ENCODE results near the gene ARHGEF4.

The ARHGEF4 gene

DNA sequence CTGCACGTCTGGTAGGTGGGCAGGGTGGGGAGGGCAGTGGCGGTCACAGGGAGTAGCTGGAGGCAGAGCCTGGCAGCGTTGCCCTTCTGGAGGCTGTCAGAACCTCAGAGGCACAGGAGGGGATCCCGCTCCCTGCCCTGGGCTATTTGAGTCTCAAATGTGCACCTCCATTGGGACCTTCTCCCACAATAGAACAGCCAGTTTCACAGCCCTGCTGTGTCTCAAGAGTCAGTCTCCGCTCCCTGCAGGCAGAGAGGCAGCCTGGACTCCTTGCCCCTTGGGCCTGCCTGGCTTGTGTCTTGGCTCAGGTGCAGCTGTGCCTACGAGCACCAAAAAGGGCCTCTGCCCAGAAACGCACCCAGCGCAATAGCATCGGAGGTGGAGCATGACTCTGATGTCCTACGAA is 199.1 kb downstream of the ARHGEF4 start:
- Histone ChIP-seq H4K20me1 (ENCODE audit: insufficient read depth) (no peaks in the 10 kb centered on the region), H3K9ac (no peak overlapping the region), H3K4me3 (IDR thresholded peaks at IDR 0.05; ENCODE audit: insufficient read depth, low read depth, low read length) (no peak overlapping the region), H3K4me2 (no peak overlapping the region), H3K4me1 (ENCODE audit: low read depth, poor library complexity, severe bottlenecking) (no peaks in the 10 kb centered on the region), H3K27me3 (ENCODE audit: insufficient read depth, low read depth) (no peaks in the 10 kb centered on the region), H2AFZ (ENCODE audit: low read depth) (no peak overlapping the region), H3K27ac (no peak overlapping the region), H3K79me2 (ENCODE audit: insufficient read depth, low read depth) (no peaks in the 10 kb centered on the region), H3K36me3 (ENCODE audit: insufficient read depth) (no peaks in the 10 kb centered on the region)
- no peak for TF ChIP-seq CTCF (conservative IDR thresholded peaks at IDR 0.05; ENCODE audit: low read depth, low read length)

GRCh38 chr2:131036269-131036668 is 199.6 kb downstream of the ARHGEF4 start:
- Histone ChIP-seq H3K79me2 (ENCODE audit: insufficient read depth, low read depth) (no peaks in the 10 kb centered on the region), H3K4me2 (no peak overlapping the region), H3K36me3 (ENCODE audit: insufficient read depth) (no peaks in the 10 kb centered on the region), H3K27me3 (ENCODE audit: insufficient read depth, low read depth) (no peaks in the 10 kb centered on the region), H2AFZ (ENCODE audit: low read depth) (no peak overlapping the region), H3K4me1 (ENCODE audit: low read depth, poor library complexity, severe bottlenecking) (no peaks in the 10 kb centered on the region), H4K20me1 (ENCODE audit: insufficient read depth) (no peaks in the 10 kb centered on the region), H3K9ac (no peak overlapping the region), H3K4me3 (IDR thresholded peaks at IDR 0.05; ENCODE audit: insufficient read depth, low read depth, low read length) (no peak overlapping the region), H3K27ac (no peak overlapping the region)
- no peak for TF ChIP-seq CTCF (conservative IDR thresholded peaks at IDR 0.05; ENCODE audit: low read depth, low read length)

GRCh38 chr2:131036696-131037397 is 200.1 kb downstream of the ARHGEF4 start:
- Histone ChIP-seq H3K4me1 (ENCODE audit: low read depth, poor library complexity, severe bottlenecking) (no peaks in the 10 kb centered on the region), H3K36me3 (ENCODE audit: insufficient read depth) (no peaks in the 10 kb centered on the region), H2AFZ (ENCODE audit: low read depth) (no peak overlapping the region), H4K20me1 (ENCODE audit: insufficient read depth) (no peaks in the 10 kb centered on the region), H3K79me2 (ENCODE audit: insufficient read depth, low read depth) (no peaks in the 10 kb centered on the region), H3K27ac (no peak overlapping the region), H3K9ac (no peak overlapping the region), H3K4me2 (no peak overlapping the region), H3K27me3 (ENCODE audit: insufficient read depth, low read depth) (no peaks in the 10 kb centered on the region), H3K4me3 (IDR thresholded peaks at IDR 0.05; ENCODE audit: insufficient read depth, low read depth, low read length) (no peak overlapping the region)
- TF ChIP-seq CTCF (conservative IDR thresholded peaks at IDR 0.05; ENCODE audit: low read depth, low read length), result no peak

DNA sequence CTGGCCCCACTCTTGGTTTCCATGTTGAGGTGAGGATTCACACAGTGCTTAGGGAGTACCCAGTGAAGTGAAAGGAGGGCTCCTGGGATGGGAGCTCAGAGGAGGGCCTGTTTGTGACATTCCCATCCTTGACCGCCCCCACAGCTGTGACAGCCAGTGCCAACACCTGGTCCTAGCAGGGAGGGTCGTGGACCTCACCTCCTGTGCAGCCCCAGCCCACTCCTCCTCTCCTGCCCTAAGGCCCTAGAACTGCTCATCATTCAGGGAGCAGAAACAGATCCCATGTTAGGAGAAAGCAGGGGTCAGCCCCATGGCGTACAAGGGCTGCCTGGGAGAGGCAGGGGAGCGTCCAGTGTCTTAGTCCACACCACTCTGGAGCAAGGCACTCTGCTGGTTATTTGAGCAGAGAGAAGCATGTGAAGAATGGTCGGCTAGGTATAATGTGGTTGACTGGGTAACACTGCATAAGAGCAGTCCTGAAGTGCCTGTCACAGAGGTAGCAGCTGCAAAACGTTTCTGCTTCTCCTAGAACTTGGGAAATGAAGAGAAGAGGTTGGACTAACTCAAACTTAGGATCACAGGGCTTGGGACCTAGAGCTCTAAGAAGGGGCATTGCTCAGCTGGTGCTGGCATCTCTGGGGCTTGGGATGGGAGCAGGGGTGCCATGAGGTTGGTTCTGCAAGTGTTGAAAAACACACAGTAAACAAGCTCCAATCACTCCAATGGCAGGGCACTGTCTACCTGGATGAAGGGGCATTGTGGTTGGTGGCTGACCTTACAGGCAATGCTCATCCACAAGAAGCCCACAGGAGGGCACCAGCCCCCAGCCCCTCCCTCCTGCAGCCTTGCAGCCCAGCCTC is 200.9 kb downstream of the ARHGEF4 start:
- H3K4me3 ChIP-seq (IDR thresholded peaks at IDR 0.05; ENCODE audit: insufficient read depth, low read depth, low read length), result no peak overlapping the region
- no peaks in the 10 kb centered on the region for H3K36me3 ChIP-seq (ENCODE audit: insufficient read depth)
- H3K9ac ChIP-seq, result no peak overlapping the region
- no peak overlapping the region for H3K27ac ChIP-seq
- no peaks in the 10 kb centered on the region for H3K27me3 ChIP-seq (ENCODE audit: insufficient read depth, low read depth)
- no peaks in the 10 kb centered on the region for H3K79me2 ChIP-seq (ENCODE audit: insufficient read depth, low read depth)
- no peak overlapping the region for H3K4me2 ChIP-seq
- no peak overlapping the region for H2AFZ ChIP-seq (ENCODE audit: low read depth)
- TF ChIP-seq CTCF (conservative IDR thresholded peaks at IDR 0.05; ENCODE audit: low read depth, low read length), result no peak
- no peaks in the 10 kb centered on the region for H3K4me1 ChIP-seq (ENCODE audit: low read depth, poor library complexity, severe bottlenecking)
- no peaks in the 10 kb centered on the region for H4K20me1 ChIP-seq (ENCODE audit: insufficient read depth)
